ENCODE results near the gene MAP3K12. TPM values are rescaled to one million over a fixed set of nuclear protein-coding genes. Genes with fewer than 3 reads are reported as not detected.
"Not testable (repeated sequence)": the region's sequence is repeated elsewhere in the genome, so short reads cannot be mapped to it uniquely, and the experiment has no call there.

The MAP3K12 gene
- polyA plus RNA-seq, 1 experiment = 35.7 TPM

DNA sequence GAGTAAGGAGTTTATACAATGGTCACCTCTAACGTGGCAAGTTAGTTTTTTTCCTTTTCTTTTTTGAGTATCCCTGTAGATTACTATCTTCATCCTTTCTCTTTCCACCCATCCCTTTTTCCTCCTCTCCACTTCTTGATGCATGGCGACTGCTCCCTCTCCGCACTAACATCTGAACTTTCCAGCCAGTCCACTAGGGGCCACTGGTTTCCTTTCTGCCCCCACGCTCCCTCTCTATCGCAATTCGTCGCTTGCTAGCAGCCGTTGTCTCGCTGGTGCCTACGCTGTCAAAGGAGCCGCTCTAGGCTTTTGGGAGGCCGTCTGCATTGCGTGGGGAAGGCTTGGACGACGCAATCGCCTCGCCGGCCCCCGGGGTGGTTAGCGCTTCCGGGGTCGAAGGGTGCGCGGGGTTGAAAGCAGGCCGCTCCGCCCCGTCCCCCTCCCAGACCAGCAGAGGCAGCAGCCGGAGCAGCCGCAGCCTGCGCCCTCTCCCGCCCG is 47.5 kb downstream of the MAP3K12 start, which contains the start of gene PCBP2:
Gene PCBP2 (plus strand): TSS at position 442 of the 498 bp plus-strand sequence. CDS start 2,699 bp downstream, outside the sequence.
- TF ChIP-seq, protein P1, sequence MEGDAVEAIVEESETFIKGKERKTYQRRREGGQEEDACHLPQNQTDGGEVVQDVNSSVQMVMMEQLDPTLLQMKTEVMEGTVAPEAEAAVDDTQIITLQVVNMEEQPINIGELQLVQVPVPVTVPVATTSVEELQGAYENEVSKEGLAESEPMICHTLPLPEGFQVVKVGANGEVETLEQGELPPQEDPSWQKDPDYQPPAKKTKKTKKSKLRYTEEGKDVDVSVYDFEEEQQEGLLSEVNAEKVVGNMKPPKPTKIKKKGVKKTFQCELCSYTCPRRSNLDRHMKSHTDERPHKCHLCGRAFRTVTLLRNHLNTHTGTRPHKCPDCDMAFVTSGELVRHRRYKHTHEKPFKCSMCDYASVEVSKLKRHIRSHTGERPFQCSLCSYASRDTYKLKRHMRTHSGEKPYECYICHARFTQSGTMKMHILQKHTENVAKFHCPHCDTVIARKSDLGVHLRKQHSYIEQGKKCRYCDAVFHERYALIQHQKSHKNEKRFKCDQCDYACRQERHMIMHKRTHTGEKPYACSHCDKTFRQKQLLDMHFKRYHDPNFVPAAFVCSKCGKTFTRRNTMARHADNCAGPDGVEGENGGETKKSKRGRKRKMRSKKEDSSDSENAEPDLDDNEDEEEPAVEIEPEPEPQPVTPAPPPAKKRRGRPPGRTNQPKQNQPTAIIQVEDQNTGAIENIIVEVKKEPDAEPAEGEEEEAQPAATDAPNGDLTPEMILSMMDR (IDR thresholded peaks at IDR 0.05; ENCODE audit: low read depth, low read length) = peak; percentile 92
- ChIA-PET POLR2A (interaction anchor here (1.0 to 1.2 kb wide), 2 partner anchors 11 to 27 kb away, joined by 3 read pairs; partner anchors contain the start of gene PRR13), CTCF (interaction anchor here (0.7 to 2.1 kb wide), 6 partner anchors 25 to 231 kb away, joined by 3 to 20 read pairs (median 4); no protein-coding TSS in a partner anchor)
- Histone ChIP-seq H3K27ac (ENCODE audit: low read depth, low read length) (peak within 1 kb of the TSS; percentile 94), H3K4me3 (ENCODE audit: low read depth, low read length) (peak within 1 kb of the TSS; percentile 90), H3K9me3 (ENCODE audit: control insufficient read depth, insufficient read depth, low read length) (no peaks in the 10 kb centered on the region; the same call in 1 of the 2 replicates), H3K27me3 (ENCODE audit: control insufficient read depth, insufficient read depth, low read length) (no peaks in the 10 kb centered on the region)
- peak; percentile 99 for DNase-seq (ENCODE audit: low read depth, low spot score)

DNA sequence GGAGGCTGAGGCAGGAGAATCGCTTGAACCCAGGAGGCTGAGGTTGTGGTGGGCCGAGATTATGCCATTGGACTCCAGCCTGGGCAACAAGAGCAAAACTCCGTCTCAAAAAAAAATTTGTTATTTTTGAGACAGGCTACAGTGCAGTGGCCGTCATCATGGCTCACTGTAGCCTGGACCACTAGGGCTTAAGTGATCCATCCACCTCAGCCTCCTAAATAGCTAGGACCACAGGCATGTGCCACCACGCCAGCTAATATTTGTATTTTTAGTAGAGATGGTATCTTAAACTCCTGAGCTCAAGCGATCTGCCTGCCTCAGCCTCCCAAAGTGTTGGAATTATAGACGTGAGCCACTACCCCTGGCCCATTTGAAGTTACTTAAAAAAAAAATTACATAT is 48.3 kb downstream of the MAP3K12 start:
- TF ChIP-seq, protein P1 (IDR thresholded peaks at IDR 0.05; ENCODE audit: low read depth, low read length) = no peak
- ChIA-PET CTCF (interaction anchor here (0.5 to 2.1 kb wide), 7 partner anchors 8 to 231 kb away, joined by 3 to 20 read pairs (median 4); no protein-coding TSS in a partner anchor), POLR2A (interaction anchor here (1.0 to 1.2 kb wide), 2 partner anchors 10 to 28 kb away, joined by 3 read pairs; partner anchors contain the start of gene PRR13)
- no peaks in the 10 kb centered on the region; the same call in 1 of the 2 replicates for H3K9me3 ChIP-seq (ENCODE audit: control insufficient read depth, insufficient read depth, low read length)
- DNase-seq (ENCODE audit: low read depth, low spot score) = no peak
- no peak overlapping the region for H3K27ac ChIP-seq (ENCODE audit: low read depth, low read length)
- H3K27me3 ChIP-seq (ENCODE audit: control insufficient read depth, insufficient read depth, low read length) = no peaks in the 10 kb centered on the region
- H3K4me3 ChIP-seq (ENCODE audit: low read depth, low read length) = no peak overlapping the region

DNA sequence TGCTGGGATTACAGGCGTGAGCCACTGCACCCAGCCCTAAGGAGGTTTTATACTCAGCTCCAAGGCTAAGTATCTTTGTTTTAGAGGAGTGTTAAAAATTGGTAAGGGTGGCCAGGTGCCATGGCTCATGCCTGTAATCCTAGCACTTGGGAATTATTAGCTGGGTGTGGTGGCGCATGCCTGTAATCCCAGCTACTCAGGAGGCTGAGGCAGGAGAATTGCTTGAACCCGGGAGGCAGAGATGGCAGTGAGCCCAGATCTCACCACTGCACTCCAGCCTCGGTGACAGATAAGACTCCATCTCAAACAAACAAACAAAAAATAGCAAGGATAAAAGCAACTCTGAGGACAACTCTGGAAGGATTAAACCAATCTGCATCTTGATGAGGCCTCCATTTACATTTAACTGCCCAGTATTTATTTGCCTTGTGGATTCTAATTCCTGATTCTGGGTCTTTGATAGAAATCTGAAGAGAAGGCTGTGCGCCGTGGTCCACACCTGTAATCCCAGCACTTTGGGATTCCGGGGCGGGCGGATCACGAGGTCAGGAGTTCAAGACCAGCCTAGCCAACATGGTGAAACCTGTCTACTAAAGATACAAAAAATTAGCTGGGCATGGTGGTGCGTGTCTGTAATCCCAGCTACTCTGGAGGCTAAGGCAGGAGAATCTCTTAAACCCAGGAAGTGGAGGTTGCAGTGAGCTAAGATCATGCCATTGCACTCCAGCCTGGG is 54.5 kb downstream of the MAP3K12 start:
- POLR2A ChIA-PET = interaction anchor here (0.6 to 0.7 kb wide), 2 partner anchors 27 to 46 kb away, joined by 4 read pairs; no protein-coding TSS in a partner anchor
- CTCF ChIA-PET = interaction anchor here (0.6 to 1.4 kb wide), 4 partner anchors 8 to 92 kb away, joined by 3 to 7 read pairs (median 6); no protein-coding TSS in a partner anchor
- DNase-seq (ENCODE audit: low read depth, low spot score); H3K4me3 ChIP-seq (ENCODE audit: low read depth, low read length); H3K27ac ChIP-seq (ENCODE audit: low read depth, low read length); H3K27me3 ChIP-seq (ENCODE audit: control insufficient read depth, insufficient read depth, low read length); H3K9me3 ChIP-seq (ENCODE audit: control insufficient read depth, insufficient read depth, low read length): not testable (repeated sequence)

DNA sequence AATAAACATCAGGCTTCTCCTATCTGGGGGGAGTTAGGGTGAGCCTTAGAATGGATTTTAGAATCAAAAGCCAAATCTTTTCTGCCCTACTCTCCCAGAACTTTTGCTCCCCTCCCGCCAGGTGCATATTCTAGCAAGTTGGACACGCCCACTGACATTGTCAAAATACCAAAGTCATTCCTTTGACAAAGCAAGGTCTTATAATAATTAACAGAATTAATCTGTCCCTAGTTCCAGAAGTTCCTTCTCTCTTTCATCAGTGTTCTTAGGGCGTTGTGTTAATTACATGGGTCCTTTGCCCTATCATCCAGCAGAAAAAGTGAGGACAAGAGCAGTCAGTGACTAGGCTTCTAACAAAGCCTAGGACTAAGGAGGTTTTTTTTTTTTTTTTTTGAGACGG is 55.3 kb downstream of the MAP3K12 start:
- H3K9me3 ChIP-seq (ENCODE audit: control insufficient read depth, insufficient read depth, low read length) = no peaks in the 10 kb centered on the region
- TF ChIP-seq, protein P1 (IDR thresholded peaks at IDR 0.05; ENCODE audit: low read depth, low read length) = no peak
- CTCF ChIA-PET = interaction anchor here (0.6 to 1.4 kb wide), 3 partner anchors 9 to 123 kb away, joined by 3 to 8 read pairs (median 5); partner anchors contain the start of gene AAAS
- DNase-seq (ENCODE audit: low read depth, low spot score) = no peak
- H3K27me3 ChIP-seq (ENCODE audit: control insufficient read depth, insufficient read depth, low read length) = no peaks in the 10 kb centered on the region
- no peak overlapping the region for H3K4me3 ChIP-seq (ENCODE audit: low read depth, low read length)
- POLR2A ChIA-PET = no interaction called here
- no peak overlapping the region for H3K27ac ChIP-seq (ENCODE audit: low read depth, low read length)

DNA sequence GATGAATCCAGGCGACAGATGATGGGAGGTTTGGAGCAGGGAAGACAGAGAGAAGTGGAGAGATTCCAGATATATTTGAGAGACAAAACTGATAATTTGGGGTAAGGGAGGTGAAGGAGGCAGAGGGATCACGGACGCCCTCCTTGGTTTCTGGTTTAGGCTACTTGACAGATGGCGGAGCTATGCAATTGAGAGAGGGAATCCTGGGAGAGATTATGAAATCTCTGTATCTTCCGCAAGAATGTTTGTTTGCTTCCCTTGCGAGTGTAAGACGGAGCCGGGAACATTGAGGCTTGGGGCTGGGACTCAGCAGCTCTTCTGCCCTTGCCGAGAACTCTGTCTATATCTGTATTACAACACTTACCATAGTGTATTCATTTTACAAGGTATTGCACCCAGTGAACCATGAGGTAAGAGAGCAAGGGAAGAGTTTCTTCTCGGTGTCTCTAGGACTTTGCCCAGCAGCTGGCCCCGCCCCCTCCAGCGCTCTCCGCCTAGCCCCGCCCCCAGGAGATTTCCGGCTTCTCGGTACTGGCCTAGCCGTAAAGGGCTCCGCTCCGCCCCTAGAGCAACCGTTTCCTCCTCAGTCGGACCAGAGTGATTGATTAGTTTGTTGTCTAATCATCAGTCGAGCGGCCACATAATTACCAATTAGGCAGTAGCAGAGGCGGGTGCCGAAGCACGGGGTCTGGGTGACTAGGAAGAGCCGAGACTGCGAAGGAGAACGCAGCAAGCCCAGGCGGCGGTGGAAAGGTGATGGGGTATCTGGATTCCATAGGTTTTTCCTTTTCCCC is 58.0 kb downstream of the MAP3K12 start, which contains the start of gene PRR13:
Gene PRR13 (plus strand): TSS at position 695 of the 794 bp plus-strand sequence. CDS start 981 bp downstream, outside the sequence.
- ChIA-PET CTCF (interaction anchor here (0.5 to 1.8 kb wide), 7 partner anchors 13 to 96 kb away, joined by 4 to 9 read pairs (median 5); no protein-coding TSS in a partner anchor), POLR2A (interaction anchor here (0.6 to 1.3 kb wide), 8 partner anchors 9 to 96 kb away, joined by 3 to 11 read pairs (median 4); partner anchors contain the start of gene PCBP2)
- TF ChIP-seq, protein P1 (IDR thresholded peaks at IDR 0.05; ENCODE audit: low read depth, low read length) = no peak
- peak within 1 kb of the TSS; percentile 80 for H3K4me3 ChIP-seq (ENCODE audit: low read depth, low read length)
- peak; percentile 98 for DNase-seq (ENCODE audit: low read depth, low spot score)
- H3K27me3 ChIP-seq (ENCODE audit: control insufficient read depth, insufficient read depth, low read length) = no peaks in the 10 kb centered on the region
- H3K9me3 ChIP-seq (ENCODE audit: control insufficient read depth, insufficient read depth, low read length) = no peaks in the 10 kb centered on the region
- peak within 1 kb of the TSS; percentile 88 for H3K27ac ChIP-seq (ENCODE audit: low read depth, low read length)

DNA sequence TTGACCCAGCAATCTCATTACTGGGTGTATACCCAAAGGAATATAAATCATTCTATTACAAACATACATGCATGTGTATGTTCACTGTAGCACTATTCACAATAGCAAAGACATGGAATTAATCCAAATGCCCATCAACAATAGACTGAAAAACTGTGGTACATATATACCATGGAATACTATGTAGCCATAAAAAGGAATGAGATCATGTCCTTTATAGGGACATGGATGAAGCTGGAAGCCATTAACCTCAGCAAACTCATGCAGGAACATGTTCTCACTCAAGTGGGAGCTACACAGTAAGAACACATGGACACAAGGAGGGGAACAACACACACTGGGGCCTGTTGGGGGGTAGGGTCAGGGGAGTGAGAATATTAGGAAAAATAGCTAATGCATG is 59.7 kb downstream of the MAP3K12 start:
- CTCF ChIA-PET = interaction anchor here (1.0 to 1.8 kb wide), 3 partner anchors 18 to 87 kb away, joined by 4 to 9 read pairs (median 4); no protein-coding TSS in a partner anchor
- H3K4me3 ChIP-seq (ENCODE audit: low read depth, low read length); H3K9me3 ChIP-seq (ENCODE audit: control insufficient read depth, insufficient read depth, low read length); DNase-seq (ENCODE audit: low read depth, low spot score); POLR2A ChIA-PET; H3K27me3 ChIP-seq (ENCODE audit: control insufficient read depth, insufficient read depth, low read length); H3K27ac ChIP-seq (ENCODE audit: low read depth, low read length): not testable (repeated sequence)

DNA sequence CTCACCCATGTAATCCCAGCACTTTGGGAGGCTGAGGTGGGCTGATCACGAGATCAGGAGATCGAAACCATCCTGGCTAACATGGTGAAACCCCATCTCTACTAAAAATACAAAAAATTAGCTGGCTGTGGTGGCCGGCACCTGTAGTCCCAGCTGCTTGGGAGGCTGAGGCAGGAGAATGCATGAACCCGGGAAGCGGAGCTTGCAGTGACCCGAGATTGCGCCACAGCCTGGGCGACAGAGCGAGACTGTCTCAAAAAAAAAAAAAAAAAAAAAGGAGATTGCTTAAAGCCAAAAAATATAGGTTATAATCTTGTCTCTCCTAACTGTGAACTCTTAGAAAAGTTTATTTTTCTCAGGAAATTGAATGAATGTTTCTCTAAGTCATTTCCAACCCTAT is 63.9 kb downstream of the MAP3K12 start:
- POLR2A ChIA-PET; H3K9me3 ChIP-seq (ENCODE audit: control insufficient read depth, insufficient read depth, low read length); H3K27me3 ChIP-seq (ENCODE audit: control insufficient read depth, insufficient read depth, low read length); DNase-seq (ENCODE audit: low read depth, low spot score); H3K27ac ChIP-seq (ENCODE audit: low read depth, low read length); H3K4me3 ChIP-seq (ENCODE audit: low read depth, low read length): not testable (repeated sequence)
- CTCF ChIA-PET = interaction anchor here (1.2 to 6.2 kb wide), 2 partner anchors 14 to 91 kb away, joined by 3 to 36 read pairs; no protein-coding TSS in a partner anchor

Data from AG04450 (cell line).